DND-41 (cell line): ENCODE results near the gene AGAP1.

Source experiments
- CTCF ChIP-seq: IDR thresholded peaks from 2 replicates; pipeline ENCODE4 v1.5.1; 2012; ENCODE audit warnings: borderline replicate concordance, low read length, moderate library complexity, mild to moderate bottlenecking; ENCODE audit not compliant: poor library complexity, severe bottlenecking; ENCODE audit errors: extremely low read depth
- EZH2 ChIP-seq: IDR thresholded peaks from 3 replicates; pipeline ENCODE4 v1.6.1; 2012; ENCODE audit warnings: borderline replicate concordance, low read depth, mild to moderate bottlenecking, moderate library complexity, low read length, inconsistent platforms; ENCODE audit not compliant: severe bottlenecking

DNA sequence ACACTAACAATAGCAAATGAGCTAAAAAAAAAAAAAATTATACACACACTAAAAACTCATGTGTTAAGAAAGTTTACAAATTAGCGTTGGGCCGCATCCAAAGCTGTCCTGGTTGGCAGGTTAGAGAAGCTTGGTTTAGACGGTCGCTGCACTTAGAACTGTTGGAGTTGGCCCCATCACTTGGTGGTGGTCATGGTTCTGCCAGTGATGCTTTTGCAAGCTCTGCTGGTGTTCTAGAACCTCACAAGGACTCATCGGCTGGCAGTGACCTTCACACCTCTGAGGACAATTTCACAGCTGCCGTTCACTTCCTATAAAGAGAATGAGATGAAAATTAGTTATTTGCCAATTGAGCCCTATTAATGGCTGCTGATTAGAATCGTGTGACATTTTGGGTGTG is 229.0 kb downstream of the AGAP1 start:
- TF ChIP-seq CTCF (no peak), EZH2 (no peak)
